Glutamatergic neuron (in vitro differentiated cells): ENCODE measurements around the gene MINAR1. TPM values are rescaled to one million over a fixed set of nuclear protein-coding genes. Genes with fewer than 3 reads are reported as not detected.

ENCODE experiments used
- DNase-seq: peaks from one replicate; pipeline ENCODE4 v3.0.0; 2022
- H3K27ac Mint-ChIP-seq: one replicate; pipeline ENCODE4 v1.8.0; 2020; ENCODE audit warnings: mild to moderate bottlenecking, mixed read lengths, inconsistent platforms; ENCODE audit not compliant: unreplicated experiment
- H3K27me3 Mint-ChIP-seq: one replicate; pipeline ENCODE4 v1.8.0; 2020; ENCODE audit warnings: mild to moderate bottlenecking, moderate library complexity, mixed read lengths, inconsistent platforms; ENCODE audit not compliant: unreplicated experiment
- H3K36me3 Mint-ChIP-seq: one replicate; pipeline ENCODE4 v1.8.0; 2020; ENCODE audit warnings: mild to moderate bottlenecking, mixed read lengths, inconsistent platforms; ENCODE audit not compliant: unreplicated experiment
- H3K4me1 Mint-ChIP-seq: one replicate; pipeline ENCODE4 v1.8.0; 2020; ENCODE audit warnings: mild to moderate bottlenecking, low read depth, mixed read lengths, inconsistent platforms; ENCODE audit not compliant: unreplicated experiment
- H3K4me3 Mint-ChIP-seq: one replicate; pipeline ENCODE4 v1.8.0; 2020; ENCODE audit warnings: mild to moderate bottlenecking, mixed read lengths, inconsistent platforms; ENCODE audit not compliant: unreplicated experiment
- H3K9me3 Mint-ChIP-seq: one replicate; pipeline ENCODE4 v1.8.0; 2020; ENCODE audit warnings: mild to moderate bottlenecking, moderate library complexity, mixed read lengths, inconsistent platforms; ENCODE audit not compliant: unreplicated experiment
- total RNA-seq: library from RNA; stranded (reverse); fragmentation: NEBNext Ultra II Directional; extraction: Animal tissue kit (Norgen Biotek cat#: 25700); gene quantifications from one replicate; pipeline ENCODE4 v1.2.1, GENCODE V29; 2021; ENCODE audit not compliant: unreplicated experiment
- TF ChIP-seq, protein P1 (sequence below): fragments of 200-600 bp; sonication (generic); IDR thresholded peaks from one replicate; pipeline ENCODE4 v1.5.0; 2021; ENCODE audit not compliant: partially characterized antibody, unreplicated experiment

MINAR1 gene
- total RNA-seq, 1 donor from 2014 or later = 8.5 TPM

- no peak overlapping the region for H3K4me3 Mint-ChIP-seq
- DNase-seq = no peak
- H3K36me3 Mint-ChIP-seq = peaks cover 4% of the 10 kb centered on the region
- H3K27ac Mint-ChIP-seq = no peak overlapping the region
- TF ChIP-seq, protein P1, sequence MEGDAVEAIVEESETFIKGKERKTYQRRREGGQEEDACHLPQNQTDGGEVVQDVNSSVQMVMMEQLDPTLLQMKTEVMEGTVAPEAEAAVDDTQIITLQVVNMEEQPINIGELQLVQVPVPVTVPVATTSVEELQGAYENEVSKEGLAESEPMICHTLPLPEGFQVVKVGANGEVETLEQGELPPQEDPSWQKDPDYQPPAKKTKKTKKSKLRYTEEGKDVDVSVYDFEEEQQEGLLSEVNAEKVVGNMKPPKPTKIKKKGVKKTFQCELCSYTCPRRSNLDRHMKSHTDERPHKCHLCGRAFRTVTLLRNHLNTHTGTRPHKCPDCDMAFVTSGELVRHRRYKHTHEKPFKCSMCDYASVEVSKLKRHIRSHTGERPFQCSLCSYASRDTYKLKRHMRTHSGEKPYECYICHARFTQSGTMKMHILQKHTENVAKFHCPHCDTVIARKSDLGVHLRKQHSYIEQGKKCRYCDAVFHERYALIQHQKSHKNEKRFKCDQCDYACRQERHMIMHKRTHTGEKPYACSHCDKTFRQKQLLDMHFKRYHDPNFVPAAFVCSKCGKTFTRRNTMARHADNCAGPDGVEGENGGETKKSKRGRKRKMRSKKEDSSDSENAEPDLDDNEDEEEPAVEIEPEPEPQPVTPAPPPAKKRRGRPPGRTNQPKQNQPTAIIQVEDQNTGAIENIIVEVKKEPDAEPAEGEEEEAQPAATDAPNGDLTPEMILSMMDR = no peak
- H3K27me3 Mint-ChIP-seq = no peaks in the 10 kb centered on the region
- H3K4me1 Mint-ChIP-seq = no peaks in the 10 kb centered on the region
- H3K9me3 Mint-ChIP-seq = no peaks in the 10 kb centered on the region
Observed at GRCh38 chr15:79475306-79475705, 43.2 kb downstream of the MINAR1 start.

GRCh38 chr15:79478108-79478507 lies 46.0 kb downstream of the MINAR1 start:
- no peak overlapping the region for H3K4me3 Mint-ChIP-seq
- H3K27ac Mint-ChIP-seq = no peak overlapping the region
- H3K27me3 Mint-ChIP-seq = peaks cover 2% of the 10 kb centered on the region
- H3K4me1 Mint-ChIP-seq = no peaks in the 10 kb centered on the region
- no peak for DNase-seq
- H3K36me3 Mint-ChIP-seq = peaks cover 8% of the 10 kb centered on the region
- TF ChIP-seq, protein P1 = no peak
- no peaks in the 10 kb centered on the region for H3K9me3 Mint-ChIP-seq

DNA sequence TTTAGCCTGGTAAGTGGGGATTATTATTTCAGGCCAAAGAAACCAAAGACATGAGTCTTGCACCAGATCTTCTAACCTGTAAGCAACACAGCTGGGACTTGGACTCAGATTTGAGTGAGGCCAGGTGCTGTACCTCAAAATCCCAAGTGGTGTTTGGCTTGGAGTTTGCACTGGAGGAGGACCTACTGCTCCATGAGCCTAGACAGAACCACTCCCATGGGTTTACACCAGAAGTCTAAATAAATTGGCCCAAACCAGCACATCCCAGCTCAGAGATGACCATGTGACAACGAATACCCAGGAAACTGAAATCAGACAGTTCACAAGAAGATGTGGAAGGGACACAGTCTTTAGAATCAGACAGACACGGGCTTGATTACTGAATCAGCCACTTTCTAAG lies 47.5 kb downstream of the MINAR1 start:
- H3K9me3 Mint-ChIP-seq = no peaks in the 10 kb centered on the region

DNA sequence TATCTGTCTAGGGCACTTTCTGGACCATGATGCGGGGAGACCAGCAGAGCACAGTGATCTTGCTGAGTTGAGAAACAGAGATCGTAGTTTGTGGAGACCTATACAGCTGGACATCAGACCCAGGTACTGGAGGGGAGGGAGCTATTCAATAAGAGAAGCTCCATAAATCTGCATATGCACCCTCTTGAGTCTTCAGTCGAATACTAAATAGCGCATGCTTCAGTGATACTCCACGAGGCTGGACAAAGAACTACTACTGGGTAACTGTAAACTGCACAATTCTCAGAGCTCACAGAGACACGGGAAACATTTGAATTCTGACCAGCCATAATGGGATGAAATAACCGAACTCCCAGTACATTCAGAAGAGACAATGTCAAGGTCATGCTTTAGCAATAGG lies 49.7 kb downstream of the MINAR1 start:
- no peak overlapping the region for H3K4me3 Mint-ChIP-seq
- H3K4me1 Mint-ChIP-seq = no peaks in the 10 kb centered on the region
- H3K36me3 Mint-ChIP-seq = peaks cover 10% of the 10 kb centered on the region
- no peaks in the 10 kb centered on the region for H3K9me3 Mint-ChIP-seq
- DNase-seq = no peak
- H3K27ac Mint-ChIP-seq = no peak overlapping the region
- TF ChIP-seq, protein P1 = no peak
- peaks cover 2% of the 10 kb centered on the region for H3K27me3 Mint-ChIP-seq

More for the DNA sequence above, 47.5 kb downstream of the MINAR1 start:
- Mint-ChIP-seq H3K4me3 (no peak overlapping the region), H3K4me1 (no peaks in the 10 kb centered on the region), H3K27ac (no peak overlapping the region), H3K27me3 (peaks cover 2% of the 10 kb centered on the region), H3K36me3 (peaks cover 14% of the 10 kb centered on the region)
- DNase-seq = no peak
- TF ChIP-seq, protein P1 = no peak

Other genes starting within 250 kb of the MINAR1 start
- gene ANKRD34C, start 149.6 kb upstream of the MINAR1 start, total RNA-seq = not detected
- gene TMED3, start 121.2 kb upstream of the MINAR1 start, total RNA-seq = 32.1 TPM